Progenitor cell of endocrine pancreas (in vitro differentiated cells): ENCODE data around the gene MAP3K5. TPM values are rescaled to one million over a fixed set of nuclear protein-coding genes. Genes with fewer than 3 reads are reported as not detected.
"Not testable (repeated sequence)": the region's sequence is repeated elsewhere in the genome, so short reads cannot be mapped to it uniquely, and the experiment has no call there.

Experiments used
- DNase-seq: peaks from one replicate; pipeline ENCODE4 v3.0.0; 2021; ENCODE audit warnings: low spot score; ENCODE audit not compliant: unreplicated experiment
- H3K27ac Mint-ChIP-seq: 2 replicates; pipeline ENCODE4 v1.8.0; 2021; ENCODE audit warnings: mild to moderate bottlenecking, moderate library complexity, mixed read lengths
- H3K27me3 Mint-ChIP-seq: 2 replicates; pipeline ENCODE4 v1.8.0; 2021; ENCODE audit warnings: mixed read lengths
- H3K36me3 Mint-ChIP-seq: 2 replicates; pipeline ENCODE4 v1.8.0; 2022; ENCODE audit warnings: mixed read lengths; ENCODE audit not compliant: insufficient read depth
- H3K4me1 Mint-ChIP-seq: 2 replicates; pipeline ENCODE4 v1.8.0; 2021; ENCODE audit warnings: low read depth, mixed read lengths
- H3K4me3 Mint-ChIP-seq: 2 replicates; pipeline ENCODE4 v1.8.0; 2021; ENCODE audit warnings: low read depth, mild to moderate bottlenecking, moderate library complexity, mixed read lengths
- H3K9me3 Mint-ChIP-seq: 2 replicates; pipeline ENCODE4 v1.8.0; 2021; ENCODE audit warnings: low read depth, mixed read lengths
- total RNA-seq: library from RNA; stranded (reverse); gene quantifications from 2 replicates; pipeline ENCODE4 v1.2.1, GENCODE V29; 2021
- TF ChIP-seq, protein P1 (sequence below): fragments of 200-600 bp; sonication (generic); IDR thresholded peaks from one replicate; pipeline ENCODE4 v1.5.0; 2021; ENCODE audit warnings: antibody characterized with exemption, mild to moderate bottlenecking; ENCODE audit not compliant: unreplicated experiment

MAP3K5 gene
- total RNA-seq, 1 donor from 2014 or later, result 1.1 TPM

DNA sequence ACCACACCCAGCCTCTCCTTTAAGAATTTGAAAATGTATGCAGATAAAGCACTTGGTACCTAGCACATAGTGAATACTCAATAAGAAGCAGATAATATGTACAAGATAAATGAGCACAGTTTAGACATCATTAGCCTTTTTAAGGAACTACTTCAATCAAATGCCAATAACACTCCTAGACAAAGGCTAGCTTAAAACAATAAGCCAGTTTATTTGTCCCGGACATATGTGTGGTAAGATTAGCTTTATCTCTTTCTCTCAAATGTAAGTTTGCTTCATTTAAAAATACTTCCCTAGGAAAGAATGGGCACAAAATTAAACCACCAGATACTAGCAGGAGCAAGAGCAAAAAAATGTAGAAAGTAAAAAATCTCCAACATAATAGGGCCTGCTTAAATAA lies 73.8 kb downstream of the MAP3K5 start:
- H3K4me3 Mint-ChIP-seq, result no peak overlapping the region
- H3K27ac Mint-ChIP-seq, result no peak overlapping the region
- peaks cover 4% of the 10 kb centered on the region for H3K4me1 Mint-ChIP-seq
- DNase-seq, result no peak
- H3K27me3 Mint-ChIP-seq, result no peaks in the 10 kb centered on the region
- TF ChIP-seq, protein P1, sequence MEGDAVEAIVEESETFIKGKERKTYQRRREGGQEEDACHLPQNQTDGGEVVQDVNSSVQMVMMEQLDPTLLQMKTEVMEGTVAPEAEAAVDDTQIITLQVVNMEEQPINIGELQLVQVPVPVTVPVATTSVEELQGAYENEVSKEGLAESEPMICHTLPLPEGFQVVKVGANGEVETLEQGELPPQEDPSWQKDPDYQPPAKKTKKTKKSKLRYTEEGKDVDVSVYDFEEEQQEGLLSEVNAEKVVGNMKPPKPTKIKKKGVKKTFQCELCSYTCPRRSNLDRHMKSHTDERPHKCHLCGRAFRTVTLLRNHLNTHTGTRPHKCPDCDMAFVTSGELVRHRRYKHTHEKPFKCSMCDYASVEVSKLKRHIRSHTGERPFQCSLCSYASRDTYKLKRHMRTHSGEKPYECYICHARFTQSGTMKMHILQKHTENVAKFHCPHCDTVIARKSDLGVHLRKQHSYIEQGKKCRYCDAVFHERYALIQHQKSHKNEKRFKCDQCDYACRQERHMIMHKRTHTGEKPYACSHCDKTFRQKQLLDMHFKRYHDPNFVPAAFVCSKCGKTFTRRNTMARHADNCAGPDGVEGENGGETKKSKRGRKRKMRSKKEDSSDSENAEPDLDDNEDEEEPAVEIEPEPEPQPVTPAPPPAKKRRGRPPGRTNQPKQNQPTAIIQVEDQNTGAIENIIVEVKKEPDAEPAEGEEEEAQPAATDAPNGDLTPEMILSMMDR, result no peak
- H3K36me3 Mint-ChIP-seq, result peaks cover 2% of the 10 kb centered on the region
- H3K9me3 Mint-ChIP-seq, result peaks cover 3% of the 10 kb centered on the region

GRCh38 chr6:136717716-136717990 lies 74.6 kb downstream of the MAP3K5 start:
- Mint-ChIP-seq H3K9me3 (peaks cover 3% of the 10 kb centered on the region), H3K4me1 (peaks cover 3% of the 10 kb centered on the region), H3K27ac (no peak overlapping the region), H3K36me3 (peaks cover 2% of the 10 kb centered on the region), H3K27me3 (no peaks in the 10 kb centered on the region), H3K4me3 (no peak overlapping the region)
- no peak for DNase-seq
- TF ChIP-seq, protein P1, result no peak

DNA sequence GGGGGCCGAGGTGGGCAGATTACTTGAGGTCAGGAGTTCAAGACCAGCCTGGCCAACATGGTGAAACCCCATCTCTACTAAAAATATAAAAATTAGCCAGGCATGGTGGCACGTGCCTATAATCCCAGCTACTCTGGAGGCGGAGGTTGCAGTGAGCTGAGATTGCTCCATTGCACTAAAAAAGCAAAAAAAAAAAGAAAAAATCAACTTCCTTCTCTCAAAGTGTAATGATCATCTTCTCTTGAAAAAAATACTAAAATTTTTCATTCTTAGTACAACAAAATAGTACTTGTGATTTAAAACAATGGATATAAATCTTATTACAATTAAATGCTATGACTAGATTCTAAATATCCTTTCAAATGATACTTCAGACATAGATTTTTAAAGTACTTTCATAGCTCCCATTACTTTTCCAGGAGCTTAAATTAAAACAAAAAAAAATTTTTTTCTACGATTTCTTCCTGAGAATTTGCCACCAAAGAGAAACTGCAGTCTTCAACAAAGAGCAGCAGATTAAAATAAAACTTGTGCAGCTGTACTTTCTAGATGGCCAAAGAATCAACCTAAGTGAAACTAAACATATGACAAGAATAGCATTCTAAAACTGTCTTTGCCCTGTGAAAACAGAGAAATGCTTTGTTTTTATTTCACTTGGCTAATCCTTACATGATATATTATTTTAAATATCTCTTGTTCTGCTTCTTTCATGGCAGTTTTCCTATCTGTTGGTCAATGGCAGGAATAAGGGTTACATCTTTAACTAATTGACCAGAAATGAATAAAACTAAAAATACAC lies 75.2 kb downstream of the MAP3K5 start:
- Mint-ChIP-seq H3K27ac (no peak overlapping the region), H3K4me1 (peaks cover 3% of the 10 kb centered on the region), H3K27me3 (no peaks in the 10 kb centered on the region), H3K4me3 (no peak overlapping the region), H3K9me3 (peaks cover 3% of the 10 kb centered on the region), H3K36me3 (peaks cover 2% of the 10 kb centered on the region)
- no peak for DNase-seq
- TF ChIP-seq, protein P1, result no peak

GRCh38 chr6:136712642-136713041 lies 79.6 kb downstream of the MAP3K5 start:
- H3K9me3 Mint-ChIP-seq, H3K4me1 Mint-ChIP-seq, H3K27me3 Mint-ChIP-seq, H3K4me3 Mint-ChIP-seq, H3K36me3 Mint-ChIP-seq, DNase-seq, H3K27ac Mint-ChIP-seq: not testable (repeated sequence)

DNA sequence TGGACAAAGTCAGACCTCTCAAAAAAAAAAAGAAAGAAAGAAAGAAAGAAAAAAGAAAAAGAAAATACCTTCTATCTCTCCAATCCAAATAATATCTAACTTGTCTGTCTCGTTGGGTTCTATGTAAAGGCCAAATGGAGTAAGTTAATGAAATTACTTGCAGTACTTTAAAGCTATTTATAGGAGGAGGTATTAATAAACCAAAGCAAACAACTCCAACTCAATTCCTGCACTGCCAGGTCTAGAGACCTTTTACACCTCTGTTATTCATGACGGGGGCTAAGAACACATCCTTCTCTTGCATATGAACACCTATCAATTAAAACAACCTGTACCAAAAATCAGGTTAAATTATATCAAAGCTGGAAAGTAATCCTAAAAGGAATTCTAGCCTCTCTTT lies 80.6 kb downstream of the MAP3K5 start:
- Mint-ChIP-seq H3K4me3 (no peak overlapping the region), H3K4me1 (peaks cover 3% of the 10 kb centered on the region), H3K9me3 (no peaks in the 10 kb centered on the region), H3K27ac (no peak overlapping the region), H3K27me3 (no peaks in the 10 kb centered on the region), H3K36me3 (no peaks in the 10 kb centered on the region)
- no peak for DNase-seq
- TF ChIP-seq, protein P1, result no peak

- TF ChIP-seq, protein P1, result no peak
- Mint-ChIP-seq H3K4me3 (no peak overlapping the region), H3K36me3 (no peaks in the 10 kb centered on the region), H3K9me3 (no peaks in the 10 kb centered on the region), H3K27ac (no peak overlapping the region), H3K4me1 (no peaks in the 10 kb centered on the region), H3K27me3 (no peaks in the 10 kb centered on the region)
- DNase-seq, result no peak
These were observed 81.3 kb downstream of the MAP3K5 start for GRCh38 chr6:136710877-136711552.
